Measurements from ENCODE around the gene PCGF2.
"Not testable (repeated sequence)": the region's sequence is repeated elsewhere in the genome, so short reads cannot be mapped to it uniquely, and the experiment has no call there.

Gene PCGF2

DNA sequence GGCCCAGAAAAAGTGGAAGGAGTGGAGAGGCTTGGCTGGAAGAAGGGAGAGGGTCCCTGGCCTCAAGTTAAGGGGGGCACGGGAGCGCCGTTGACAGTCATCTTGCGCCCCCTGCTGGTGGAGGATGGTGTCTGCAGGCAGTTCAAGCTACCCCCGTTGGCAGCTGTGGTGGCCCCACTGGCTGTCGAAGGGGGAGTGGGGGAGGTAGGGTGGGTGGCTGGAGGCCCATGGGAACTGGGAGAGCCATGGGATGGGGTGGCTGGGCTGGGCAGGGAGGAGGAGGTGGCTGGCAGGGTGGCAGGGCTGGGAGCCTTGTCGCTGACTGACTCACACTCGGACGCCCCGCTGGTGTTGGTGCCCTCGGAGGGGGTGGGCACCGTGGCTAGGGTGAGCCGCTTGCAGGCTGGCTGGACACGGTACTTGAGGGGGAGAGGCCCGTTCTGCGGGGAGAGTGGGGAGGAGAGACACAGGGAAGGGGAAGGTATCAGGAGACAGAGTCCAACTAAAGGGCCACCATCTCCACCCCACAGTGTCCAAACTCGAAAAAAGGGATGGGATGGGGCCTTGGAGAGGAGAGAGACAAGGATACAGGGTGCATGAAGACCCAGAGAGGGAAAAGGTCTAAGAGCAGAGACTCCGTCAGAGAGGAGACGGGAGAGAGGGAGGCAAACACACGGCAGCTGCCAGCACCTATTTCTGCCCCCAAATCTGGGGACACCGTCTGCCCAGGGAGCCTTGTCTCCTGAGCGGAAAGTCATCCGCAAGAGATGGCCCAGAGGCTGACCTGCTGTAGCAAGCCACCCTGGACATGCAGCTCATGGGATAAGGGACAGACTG is 12.8 kb downstream of the PCGF2 start:
- DNase-seq (ENCODE audit: low spot score), result peak; percentile 64

DNA sequence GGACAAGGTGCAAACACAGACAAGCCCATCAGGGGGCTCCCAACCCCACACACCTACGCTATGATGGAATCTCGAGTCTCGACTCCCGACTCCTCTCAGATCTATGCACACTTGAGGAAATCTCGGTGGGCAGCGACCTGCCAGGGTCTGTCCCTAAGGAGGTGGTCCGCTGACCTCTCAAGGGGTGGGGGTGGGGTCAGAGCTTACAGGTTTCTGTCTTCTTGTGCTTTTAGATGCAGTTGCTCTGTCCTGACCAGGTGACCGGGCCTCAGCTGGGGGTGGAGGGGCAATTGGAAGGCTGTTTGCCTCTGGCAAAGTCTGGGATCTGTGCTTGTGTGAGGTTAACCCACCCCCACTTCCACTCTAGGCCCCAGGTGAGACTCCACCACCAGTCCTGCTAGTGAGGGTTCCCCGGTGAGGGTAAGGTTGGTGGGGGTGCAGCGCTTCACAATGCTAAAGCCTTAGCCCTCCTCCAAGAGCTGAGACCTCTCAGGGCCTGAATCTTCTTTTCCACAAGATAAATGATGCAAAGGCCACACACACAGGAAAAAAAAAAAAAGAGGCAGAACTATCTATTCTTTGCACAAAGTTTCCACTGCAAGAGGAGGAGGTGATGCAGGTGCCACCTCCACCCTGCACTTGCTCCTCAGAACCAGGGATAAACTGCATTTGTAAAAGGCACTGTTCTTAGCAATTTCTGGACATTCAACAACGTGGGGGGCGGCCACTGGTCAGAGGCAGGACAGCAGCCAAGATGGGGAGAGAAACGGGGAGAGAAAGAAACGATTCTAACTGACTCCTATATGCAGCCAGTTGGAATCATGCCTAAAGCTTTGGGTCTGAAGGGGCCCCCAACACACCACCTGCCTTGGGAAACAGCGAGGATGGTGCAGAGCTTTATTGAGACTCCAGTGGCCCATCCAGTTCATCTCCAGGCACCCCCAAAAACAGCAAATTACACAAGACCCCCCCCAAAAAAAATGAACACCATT is 13.9 kb downstream of the PCGF2 start:
- peak; percentile 55 for DNase-seq (ENCODE audit: low spot score)

DNA sequence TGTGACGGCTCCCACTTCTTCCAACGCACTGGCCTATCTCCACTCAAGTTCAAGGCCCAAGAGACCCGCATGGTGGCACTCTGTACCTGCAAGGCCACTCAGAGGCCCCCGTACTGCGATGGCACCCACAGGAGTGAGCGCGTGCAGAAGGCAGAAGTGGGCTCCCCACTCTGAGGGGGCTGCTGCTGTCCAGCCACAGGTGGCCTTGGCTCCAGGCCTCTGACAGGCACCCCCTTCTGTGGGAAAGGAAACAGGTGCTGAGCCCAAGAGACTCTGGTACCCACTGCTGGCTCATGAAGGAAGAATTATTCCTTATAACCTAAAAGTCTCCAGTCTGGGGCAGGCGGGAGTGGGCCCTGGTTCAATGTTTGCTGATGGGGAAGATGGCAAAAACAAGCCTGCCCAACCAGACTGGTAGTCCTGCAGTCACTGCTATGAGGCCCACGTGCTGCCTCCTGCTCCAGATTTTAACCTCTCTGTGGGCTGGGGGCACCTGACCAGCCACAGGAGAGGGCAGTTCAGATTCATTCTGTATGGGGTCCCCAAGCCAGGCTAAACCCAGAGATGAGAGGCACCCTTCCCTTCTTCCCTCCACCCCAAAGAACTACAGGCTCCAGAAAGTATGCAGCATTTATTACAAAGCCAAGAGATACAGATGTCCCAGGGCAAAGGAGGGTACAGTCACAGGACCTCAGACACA is 14.7 kb downstream of the PCGF2 start:
- no peak for DNase-seq (ENCODE audit: low spot score)

DNA sequence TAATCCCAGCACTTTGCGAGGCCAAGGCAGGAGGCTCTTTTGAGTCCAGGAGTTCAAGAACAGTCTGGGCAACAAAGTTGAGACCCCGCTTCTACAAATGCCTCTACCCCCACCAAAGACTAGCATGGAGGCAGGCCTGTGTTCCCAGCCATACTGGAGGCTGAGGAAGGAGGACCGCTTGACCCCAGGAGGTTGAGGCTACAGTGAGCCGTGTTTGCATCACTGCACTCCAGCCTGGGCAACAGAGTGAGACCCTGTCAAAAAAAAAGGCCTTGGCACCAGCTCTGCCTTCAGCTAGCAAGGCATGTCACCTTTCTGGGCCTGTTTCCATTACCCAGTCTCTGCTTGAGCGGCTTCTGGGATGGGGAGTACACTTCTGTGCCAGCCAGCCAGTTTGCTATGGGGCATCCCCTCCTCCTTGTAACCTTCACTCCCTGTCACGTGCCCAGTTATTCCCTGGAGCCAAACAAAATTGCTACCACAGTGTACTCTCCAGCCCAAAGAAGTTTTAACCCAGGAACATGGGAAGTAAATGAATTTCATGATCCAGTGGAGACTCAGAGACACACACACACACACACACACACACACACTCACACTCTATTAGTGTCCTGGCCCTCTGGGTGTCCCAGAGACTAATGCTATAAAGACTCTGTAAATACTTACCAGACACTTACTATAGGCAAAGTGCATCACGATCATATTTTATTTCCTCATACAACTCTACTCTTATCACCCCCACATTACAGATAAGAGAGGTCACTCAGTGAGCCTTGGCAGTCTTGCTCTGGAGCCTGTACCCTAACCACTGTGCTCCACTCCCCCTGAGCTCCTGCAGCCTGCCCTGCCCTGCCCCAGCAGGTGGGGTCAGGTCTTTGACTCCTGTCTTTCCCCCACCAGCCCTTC is 15.5 kb downstream of the PCGF2 start:
- DNase-seq (ENCODE audit: low spot score), result no peak

DNA sequence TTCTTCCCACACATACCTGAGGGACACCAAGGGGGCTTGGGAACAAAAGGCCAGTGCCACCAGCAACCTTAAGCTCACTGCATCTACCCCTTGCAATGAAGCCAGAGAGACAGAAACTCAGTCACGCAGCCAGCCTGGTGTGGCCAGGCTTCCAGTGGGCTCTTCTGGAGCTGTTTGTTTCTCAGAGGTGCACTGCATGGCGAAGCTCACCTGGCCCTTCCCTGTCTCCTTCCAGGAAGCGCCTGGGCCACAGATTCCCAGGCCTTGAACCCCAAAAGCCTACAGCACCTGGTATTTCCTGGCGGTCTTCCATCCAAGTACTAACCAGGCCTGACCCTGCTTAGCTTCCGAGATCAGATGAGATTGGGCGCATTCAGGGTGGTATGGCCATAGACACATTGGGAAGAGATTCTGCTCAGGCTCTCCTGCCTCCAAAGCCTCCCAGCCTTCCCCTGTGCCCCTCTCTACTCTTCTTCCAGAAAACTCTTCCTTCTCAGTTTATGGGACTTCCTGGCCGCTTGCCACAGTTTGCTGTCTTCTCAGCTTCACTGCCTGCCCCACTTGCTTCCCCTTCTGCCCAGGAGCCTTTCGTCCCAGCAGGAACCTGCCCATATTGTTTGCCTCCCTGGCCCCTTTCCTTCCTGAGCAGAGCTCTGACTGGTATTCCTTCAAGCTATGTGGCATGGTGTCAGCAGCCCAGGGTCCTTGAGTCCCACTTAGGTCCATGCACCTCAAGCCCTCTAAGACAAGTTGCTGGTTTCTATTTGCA is 16.4 kb downstream of the PCGF2 start:
- DNase-seq (ENCODE audit: low spot score), result no peak

DNA sequence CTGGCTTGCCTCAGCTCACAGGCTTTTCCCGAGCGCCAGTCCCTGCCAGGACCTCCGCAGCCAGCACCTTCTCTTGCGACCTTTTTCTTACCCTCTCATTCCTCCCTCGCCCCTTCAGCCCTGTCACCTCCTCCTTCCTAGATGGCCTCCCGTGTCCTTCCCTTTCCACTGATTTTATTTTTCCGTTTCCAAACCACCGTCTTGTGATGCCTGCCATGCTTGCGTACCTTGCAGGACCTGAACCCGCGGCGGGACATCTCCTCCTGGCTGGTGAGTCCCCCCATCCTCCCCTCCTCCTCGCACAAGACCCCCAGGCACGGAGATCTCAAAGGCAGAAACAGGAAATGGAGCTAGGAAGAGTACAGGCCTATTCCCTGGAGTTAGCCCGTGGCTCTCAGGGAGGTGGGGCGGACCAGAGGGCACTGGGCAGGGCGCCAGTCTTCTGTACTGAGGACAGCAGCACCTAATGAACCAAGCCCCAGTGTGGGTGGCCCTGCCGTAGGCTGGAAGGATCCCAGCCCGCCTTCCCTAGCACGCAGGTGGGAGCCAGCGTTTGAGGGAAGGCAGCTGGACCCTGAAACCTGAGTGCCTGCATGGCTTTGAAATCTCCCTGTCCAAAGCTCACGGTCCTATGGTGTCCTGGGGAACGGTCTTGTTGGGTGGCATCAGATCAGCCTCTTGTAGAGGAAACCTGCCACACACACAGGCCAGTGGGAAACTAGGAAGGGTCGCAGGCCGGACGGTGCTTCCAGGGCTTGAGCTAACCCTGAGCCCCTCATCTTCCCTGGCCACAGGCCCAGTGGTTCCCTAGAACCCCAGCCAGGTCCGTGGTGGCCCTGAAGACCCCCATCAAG is 17.4 kb downstream of the PCGF2 start:
- peak; percentile 56 for DNase-seq (ENCODE audit: low spot score)

DNA sequence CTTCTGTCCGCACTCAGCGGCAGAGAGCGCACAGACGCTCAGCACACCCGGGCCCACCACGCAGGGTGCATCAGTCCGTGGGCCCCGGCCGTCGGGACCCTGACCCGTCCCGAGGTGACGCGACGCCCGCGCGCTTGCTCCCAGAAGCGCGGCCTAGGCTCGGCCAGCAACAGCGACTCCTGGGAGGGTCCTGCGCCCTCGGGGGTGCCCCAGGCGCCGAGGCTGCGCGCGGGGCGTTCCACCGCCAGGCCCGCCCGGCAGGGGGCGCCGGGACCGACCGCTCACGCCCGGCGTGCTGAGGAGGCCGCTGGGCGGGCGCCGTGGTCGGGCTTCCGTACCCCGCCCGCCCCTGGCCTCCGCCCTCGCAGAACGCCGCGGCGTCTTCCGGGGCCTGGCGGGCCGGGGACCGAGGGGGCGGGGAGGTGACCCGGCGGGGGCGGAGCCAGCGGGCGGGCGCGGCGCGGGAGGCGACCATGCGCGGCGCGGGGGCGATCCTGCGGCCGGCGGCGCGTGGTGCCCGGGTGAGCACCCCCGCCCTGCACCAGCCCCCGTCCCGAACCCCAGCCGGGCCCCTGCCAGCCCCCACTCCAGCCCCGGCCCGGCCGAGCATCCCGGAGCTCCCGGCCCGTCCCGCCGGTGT is 18.1 kb downstream of the PCGF2 start, which contains the start of gene CISD3:
Gene CISD3, plus strand, starts transcription at position 456 of the 640 bp plus-strand sequence. Its CDS starts 18 bp downstream, at position 474.
- DNase-seq (ENCODE audit: low spot score), result peak; percentile 81

DNA sequence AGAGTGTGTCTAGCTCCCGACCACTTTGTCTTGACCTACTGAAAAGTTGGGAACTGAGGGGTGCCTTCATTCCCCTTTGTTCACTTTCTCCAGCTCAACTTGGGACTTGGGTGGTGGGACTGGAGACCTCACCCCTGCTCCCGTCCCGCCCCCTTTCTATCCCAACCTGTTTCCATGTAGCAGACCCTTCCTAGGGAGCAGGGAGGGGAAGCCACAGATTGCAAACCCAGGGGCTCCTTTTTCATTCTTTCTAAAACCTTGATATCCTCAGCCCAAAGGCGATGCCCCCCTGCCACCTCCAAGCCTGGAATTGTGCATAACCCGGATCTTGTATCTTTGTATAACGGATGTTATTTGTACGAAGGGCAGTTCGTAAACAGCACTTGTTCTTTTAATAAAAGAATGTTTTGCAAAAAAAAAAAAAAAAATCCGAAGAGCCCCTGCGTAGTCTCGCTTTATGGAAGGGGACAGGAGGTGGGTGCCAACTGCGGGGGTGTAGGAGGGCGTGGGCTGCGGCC is 18.7 kb downstream of the PCGF2 start:
- no peak for DNase-seq (ENCODE audit: low spot score)

DNA sequence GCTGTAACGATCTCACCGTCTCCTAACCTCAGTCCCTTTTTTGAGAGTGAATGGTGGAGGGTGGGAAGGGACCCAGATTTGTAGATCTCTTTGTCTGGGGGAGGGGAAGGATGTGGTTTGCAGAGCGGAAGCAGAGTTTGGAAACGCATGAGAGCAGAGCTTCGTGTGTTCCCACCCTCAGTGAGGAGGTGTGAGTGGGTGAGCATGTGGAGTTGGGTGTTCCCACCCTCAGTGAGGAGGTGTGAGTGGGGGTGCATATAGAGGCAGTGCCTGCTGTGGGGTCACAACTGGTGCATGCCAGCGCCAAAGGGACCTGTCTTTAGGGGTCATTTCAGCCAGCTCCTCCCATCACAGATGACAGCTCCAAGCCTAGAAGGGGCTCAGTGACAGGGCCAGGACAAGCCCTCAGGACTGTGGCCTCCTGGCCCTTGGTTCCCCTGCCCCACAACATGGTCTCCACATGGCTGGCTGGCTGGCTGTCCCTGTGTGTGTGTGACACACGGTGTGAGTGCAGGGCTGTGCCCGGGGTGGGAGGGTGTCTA is 19.8 kb downstream of the PCGF2 start:
- DNase-seq (ENCODE audit: low spot score), result no peak

DNA sequence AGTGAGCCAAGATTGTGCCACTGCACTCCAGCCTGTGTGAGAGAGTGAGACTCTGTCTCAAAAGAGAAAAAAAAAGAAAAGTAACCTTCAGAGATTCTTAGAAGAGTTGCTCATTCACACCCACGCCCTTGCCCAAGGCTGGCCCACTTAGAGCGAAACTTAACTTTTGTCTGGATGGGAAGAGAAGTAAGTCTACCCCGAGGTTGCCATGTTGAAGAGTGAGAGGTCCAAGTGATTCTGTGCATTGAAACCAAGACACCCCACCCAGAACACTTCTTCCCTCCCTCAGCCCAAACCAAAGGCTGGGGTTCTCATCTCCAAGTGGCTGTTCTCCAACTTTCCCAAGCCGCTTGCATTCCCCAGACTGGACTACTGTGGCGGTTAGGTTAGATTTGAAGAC is 20.4 kb downstream of the PCGF2 start:
- no peak for DNase-seq (ENCODE audit: low spot score)

DNA sequence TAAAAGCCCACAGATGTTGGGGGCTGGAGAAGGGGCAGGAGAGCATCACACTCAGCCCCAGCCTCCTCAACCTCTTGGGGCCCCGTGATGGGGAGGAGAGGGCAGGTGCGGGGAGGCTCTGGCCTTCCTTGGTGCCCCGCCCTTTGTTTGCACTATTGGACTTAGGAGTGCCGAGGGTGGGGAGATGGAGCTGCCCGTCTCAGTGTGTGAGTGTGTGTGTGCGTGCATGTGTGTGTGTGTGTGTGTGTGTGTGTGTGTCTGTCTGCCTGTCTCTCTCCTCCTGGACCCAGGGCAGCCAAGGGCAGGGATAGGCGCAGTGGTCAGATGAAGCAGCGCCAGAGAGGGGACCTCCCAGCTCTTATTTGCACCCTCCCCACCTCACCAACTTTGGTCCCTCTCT is 22.0 kb downstream of the PCGF2 start:
- DNase-seq (ENCODE audit: low spot score), result not testable (repeated sequence)

DNA sequence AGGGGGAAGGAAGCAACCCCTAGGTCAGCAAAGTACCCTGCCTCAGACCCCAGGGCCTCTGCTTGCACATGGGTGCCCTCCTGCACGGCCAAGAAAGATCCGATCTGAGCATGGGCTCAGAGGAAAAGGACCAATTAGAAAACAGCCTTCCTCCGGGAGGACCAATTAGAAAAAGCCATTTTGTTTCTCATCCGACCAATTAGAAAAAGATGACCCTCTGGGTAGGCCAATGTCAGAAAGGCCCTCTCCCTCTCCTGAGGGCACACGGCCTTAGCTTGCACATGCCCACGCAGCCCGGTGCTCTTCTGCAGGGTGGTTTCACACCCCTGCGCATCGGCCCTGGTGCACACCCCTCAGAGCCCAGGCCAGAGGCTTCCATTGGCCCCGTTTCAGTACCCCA is 23.1 kb downstream of the PCGF2 start:
- no peak for DNase-seq (ENCODE audit: low spot score)

DNA sequence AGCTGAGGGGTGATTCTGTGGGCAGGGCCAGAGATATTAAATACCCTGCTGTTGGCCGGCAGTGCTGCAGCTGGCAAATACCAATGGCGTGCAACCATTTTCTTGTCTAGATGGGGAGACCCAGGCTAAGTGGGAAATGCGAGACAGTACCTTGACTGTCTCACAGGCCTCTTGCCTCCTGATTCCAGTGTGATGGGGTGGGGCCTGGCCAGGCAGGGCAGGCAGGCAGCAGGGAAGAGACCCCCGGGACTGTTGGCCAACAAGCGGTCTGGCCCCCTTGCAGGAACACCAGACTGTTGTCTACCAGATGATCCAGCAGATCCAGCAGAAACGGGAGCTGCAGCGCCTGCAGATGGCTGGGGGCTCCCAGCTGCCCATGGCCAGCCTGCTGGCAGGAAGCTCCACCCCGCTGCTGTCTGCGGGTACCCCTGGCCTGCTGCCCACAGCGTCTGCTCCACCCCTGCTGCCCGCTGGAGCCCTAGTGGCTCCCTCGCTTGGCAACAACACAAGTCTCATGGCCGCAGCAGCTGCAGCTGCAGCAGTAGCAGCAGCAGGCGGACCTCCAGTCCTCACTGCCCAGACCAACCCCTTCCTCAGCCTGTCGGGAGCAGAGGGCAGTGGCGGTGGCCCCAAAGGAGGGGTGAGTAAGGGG is 23.7 kb downstream of the PCGF2 start:
- DNase-seq (ENCODE audit: low spot score), result no peak

DNA sequence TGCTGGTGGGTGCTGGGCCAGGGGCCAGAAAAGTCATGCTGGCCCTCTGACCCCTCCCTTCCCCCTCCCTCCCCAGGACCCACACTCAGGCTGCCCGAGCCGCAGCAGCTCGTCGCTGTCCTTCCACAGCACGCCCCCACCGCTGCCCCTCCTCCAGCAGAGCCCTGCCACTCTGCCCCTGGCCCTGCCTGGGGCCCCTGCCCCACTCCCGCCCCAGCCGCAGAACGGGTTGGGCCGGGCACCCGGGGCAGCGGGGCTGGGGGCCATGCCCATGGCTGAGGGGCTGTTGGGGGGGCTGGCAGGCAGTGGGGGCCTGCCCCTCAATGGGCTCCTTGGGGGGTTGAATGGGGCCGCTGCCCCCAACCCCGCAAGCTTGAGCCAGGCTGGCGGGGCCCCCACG is 26.3 kb downstream of the PCGF2 start:
- no peak for DNase-seq (ENCODE audit: low spot score)

DNA sequence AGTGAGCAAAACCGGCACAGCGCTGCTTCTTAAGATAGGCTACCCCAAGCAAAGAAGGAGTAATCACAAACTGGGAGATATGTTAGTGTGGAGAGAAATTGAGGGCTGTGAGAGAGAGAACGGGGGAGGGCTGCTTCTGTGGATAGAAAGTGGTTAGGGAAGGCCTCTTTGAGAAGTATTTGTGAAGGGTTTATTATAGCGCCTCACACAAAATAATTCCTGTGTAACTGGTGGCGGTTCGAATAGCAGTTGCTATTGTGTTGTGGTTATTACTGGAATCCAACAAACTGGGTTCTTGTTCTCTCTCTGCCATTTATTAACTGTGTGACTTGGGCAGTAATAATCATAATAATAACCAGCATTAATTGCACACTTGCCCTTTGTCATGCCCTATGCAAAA is 27.2 kb downstream of the PCGF2 start:
- no peak for DNase-seq (ENCODE audit: low spot score)

DNA sequence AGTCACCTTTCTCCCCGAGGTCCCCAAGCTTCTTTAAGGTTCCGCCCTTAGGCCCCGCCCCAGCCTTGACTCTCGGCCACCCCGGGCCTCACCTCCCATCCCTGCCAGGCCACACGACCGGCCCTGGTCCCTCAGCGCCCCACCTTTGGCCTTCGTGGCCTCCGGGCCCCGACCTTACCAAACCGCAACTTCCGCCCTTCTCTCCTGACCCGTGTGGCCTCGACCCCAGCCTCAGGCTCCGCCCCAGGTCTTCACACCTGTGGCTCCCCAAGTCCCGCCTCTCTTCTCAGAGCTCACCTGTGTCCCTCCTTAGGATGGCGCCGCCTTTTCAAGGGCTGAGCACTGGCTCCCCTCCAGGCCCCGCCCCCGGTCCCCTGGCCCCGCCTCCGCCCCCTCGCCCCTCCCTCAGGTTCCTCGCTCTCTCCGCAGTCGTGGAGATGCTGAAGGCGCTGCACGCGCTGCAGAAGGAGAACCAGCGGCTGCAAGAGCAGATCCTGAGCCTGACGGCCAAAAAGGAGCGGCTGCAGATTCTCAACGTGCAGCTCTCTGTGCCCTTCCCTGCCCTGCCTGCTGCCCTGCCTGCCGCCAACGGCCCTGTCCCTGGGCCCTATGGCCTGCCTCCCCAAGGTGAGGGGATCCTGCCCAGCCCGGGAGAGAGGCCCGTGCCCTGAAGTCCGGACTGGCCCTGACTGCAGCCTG is 28.0 kb downstream of the PCGF2 start:
- no peak for DNase-seq (ENCODE audit: low spot score)

All from SK-N-DZ (cell line).